NCI-H2196 (cell line): Measurements from ENCODE around the gene CCR6.

Source experiments
- DNase-seq: peaks from one replicate; lab custom pipeline; 2025; ENCODE audit not compliant: unreplicated experiment; lab: John Stamatoyannopoulos, UW

Gene CCR6

GRCh38 chr6:167097770-167098169, 25.1 kb upstream of the CCR6 start:
- DNase-seq: no peak

GRCh38 chr6:167098825-167099225, 24.1 kb upstream of the CCR6 start:
- DNase-seq: no peak

- DNase-seq: no peak
Observed at GRCh38 chr6:167099707-167100106, 23.2 kb upstream of the CCR6 start.

DNA sequence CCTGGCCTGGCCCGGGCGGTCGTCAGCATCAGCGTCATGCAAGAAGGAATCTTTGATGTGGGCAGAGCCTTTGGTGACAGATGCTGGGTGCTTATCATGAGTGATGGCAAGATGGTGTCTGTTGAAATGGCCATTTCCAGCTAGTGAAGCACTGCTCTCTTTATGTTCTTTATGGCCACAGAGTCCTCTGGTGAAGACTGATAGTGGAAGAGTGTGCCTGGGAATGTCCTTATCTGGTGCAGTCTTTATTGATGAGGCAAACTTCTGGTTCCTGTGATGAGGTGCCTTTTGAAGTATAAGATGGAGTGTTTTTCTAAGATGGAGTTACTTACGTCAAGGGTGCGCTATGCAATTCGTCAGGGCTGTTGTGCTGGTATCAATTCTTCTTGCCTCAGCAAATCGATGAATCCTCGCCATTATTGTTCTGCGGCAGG, 22.6 kb upstream of the CCR6 start:
- no peak for DNase-seq

DNA sequence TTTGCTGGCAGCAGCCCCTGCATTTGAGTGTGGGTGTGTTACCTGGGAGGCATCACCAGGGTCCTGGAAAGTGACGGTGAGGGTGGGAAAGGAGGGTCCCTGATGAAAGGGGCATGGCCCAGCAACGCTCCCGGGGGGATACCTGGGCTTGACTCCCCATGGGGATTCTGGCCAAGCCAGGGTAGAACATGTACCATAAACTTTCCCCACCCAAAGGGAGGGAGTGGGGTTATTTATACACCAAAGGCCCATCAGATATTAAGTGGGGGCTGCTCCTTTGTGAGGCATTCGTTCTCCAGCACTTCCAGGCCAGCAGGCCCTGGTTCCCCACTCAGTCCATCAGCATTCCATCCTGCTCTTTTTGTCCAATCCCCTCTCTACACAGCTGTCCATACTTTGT, 20.6 kb upstream of the CCR6 start:
- DNase-seq: no peak

GRCh38 chr6:167103041-167103891, 19.6 kb upstream of the CCR6 start:
- DNase-seq: no peak

- DNase-seq: no peak
Observed at GRCh38 chr6:167104388-167104787, 18.5 kb upstream of the CCR6 start.

GRCh38 chr6:167105060-167105459, 17.8 kb upstream of the CCR6 start:
- no peak for DNase-seq

GRCh38 chr6:167106406-167106805, 16.5 kb upstream of the CCR6 start:
- no peak for DNase-seq

- no peak for DNase-seq
Observed at GRCh38 chr6:167107787-167108186, 15.1 kb upstream of the CCR6 start.

DNA sequence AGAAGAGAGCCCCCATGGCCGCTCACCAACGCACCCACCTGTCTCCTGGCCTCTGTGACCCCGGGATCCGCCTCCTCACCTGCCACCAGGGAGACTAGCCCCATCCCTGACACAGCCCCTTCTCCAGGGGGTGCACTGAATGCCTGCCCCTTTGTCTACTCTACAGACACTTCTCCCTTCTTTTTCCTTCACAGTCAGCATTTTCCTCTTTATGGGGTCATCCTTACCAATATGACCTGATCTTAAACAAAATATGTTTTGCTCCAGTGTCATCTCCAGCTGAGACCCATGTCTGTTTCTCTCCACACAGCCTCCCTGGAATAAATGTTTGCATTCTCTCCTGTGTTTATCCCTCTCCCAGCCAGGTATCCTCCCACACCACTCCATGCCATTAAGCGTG, 14.6 kb upstream of the CCR6 start:
- DNase-seq: no peak

GRCh38 chr6:167109651-167110050, 13.2 kb upstream of the CCR6 start:
- DNase-seq: no peak

DNA sequence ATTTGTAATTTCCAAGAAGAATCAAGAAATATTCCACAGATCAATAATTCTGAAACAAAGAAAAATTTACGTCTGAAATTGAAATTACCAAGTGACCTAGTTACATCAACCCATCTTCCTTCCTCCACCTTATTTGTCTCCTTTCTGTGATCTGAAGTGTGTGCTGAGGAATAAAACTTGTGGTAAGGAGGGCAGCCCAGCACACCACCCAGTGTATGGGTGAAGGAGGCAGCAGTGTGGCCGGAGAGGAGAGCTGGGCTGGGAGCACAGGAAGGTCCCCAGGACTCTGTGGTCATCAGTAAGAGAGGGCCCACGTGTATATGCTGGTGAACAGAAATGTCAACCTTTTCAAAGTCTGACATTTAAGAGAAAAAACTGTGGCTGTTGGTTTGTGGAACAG, 11.3 kb upstream of the CCR6 start:
- DNase-seq: no peak

DNA sequence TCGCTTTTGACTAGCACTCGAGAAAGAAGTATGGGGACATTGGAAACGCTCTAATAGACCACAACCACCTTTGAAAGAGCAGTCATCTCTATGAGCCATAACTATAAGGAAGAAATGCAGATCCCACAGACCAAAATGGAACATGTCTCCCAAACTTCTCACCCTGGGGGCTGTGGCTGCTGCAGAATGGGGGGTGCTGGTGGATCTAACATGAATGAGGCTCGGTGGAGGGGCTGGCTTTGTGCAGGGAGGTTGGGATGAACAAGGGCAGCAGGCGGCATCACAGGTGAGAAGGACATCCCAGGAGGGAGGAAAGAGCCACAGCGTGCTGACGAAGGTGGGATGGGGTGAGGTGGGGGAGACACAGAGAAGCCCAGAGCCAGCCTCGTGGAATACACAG, 10.5 kb upstream of the CCR6 start:
- DNase-seq: no peak

GRCh38 chr6:167113047-167113754, 9.7 kb upstream of the CCR6 start:
- no peak for DNase-seq

DNA sequence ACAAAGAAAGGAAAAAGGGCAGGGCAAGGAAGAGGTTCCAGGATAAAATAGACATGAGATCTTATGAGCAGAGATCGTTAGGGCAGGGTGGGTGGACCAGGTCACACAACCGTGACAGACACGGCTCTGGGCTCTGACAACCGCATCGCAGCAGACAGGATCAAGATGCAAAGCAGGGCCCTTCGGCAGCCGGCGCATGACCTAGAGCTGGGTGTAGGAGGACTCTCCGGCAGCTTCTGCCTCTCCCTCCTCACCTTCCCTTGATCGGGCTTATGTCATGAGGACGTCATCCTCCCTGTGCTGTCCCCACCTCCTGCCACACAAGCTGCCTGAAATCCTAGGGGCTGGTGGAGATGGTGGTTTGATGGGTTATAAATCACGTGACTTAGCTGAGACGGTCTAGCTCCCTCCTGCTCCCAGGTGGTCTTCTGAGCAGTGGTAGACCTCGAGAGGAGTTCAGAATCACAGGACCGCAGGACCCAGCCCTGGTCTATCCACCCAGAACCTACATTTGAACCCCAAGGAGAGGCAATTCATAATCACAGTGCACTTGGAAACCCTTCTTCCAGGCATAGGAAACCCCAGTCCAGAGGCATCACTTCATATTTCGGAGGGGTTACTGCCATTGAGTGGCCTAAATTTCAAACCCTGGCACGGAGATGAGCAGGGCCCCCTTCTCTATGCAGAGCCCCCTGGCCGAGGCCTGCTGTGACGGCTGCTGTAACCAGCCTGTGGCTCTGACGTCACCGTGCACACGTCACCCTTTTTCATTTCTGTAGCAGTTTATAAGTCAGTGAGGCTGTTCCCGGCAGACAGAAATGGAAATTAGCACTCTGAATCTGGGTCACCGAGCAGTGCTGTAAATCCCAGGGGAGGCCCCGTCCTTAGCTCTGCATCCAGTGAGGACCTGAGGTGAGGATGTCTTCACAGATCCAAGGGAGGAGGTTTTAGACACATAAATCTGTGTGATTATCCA, 8.7 kb upstream of the CCR6 start:
- no peak for DNase-seq

GRCh38 chr6:167115054-167115453, 7.8 kb upstream of the CCR6 start:
- DNase-seq: no peak

GRCh38 chr6:167116109-167116837, 6.6 kb upstream of the CCR6 start:
- no peak for DNase-seq

GRCh38 chr6:167116838-167117228, 6.1 kb upstream of the CCR6 start:
- no peak for DNase-seq

GRCh38 chr6:167118006-167118405, 4.9 kb upstream of the CCR6 start:
- DNase-seq: no peak

DNA sequence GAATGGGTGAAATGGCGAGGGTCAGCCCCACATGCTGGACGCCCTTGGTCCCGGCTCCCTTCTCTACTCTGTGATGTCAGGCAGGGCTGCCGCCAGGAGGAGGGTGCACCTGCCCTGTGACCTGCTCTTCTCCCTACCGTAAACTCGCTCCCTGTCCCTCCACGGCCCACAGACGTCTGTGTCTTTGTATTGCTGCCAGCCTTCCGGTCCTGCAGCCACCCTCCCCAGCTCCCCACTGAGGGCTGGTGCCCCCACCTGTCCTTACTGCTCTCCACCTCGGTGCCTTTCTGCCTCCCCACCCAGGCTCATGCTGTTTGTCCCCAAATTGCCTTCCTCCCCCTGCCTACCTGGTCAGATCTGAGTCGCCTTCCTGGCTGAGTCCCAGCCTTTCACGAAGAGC, 4.1 kb upstream of the CCR6 start:
- no peak for DNase-seq
